ENCODE data around the gene BEND6. TPM values are rescaled to one million over a fixed set of nuclear protein-coding genes. Genes with fewer than 3 reads are reported as not detected.

Gene BEND6
- total and polyA plus RNA-seq, 10 of the 15 experiments (the other 5 are each of a cell fraction or from before 2014, with no cell fraction given) = 0.79 to 2.8 (median 1.6) TPM

DNA sequence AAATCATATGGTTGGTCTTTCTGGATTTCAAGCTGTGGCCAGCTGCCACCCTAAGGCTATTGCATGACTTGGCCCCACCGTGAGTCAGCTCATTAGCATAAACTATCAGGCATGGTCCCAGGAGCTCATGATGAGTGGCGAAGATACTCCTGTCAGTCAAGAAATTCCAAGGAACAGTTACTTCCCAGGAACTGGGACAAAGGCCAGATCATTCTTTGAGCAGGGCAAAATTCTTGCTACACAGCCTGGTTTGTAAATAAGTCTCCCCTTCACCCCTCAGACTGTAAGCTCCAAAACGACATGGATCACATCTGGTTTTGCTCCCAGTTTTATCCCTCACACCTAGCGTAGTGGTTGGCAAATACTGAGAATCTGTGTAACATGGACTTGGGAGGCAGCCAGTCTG lies 58.6 kb downstream of the BEND6 start (continued):
- TF ChIP-seq KAT2A (conservative IDR thresholded peaks at IDR 0.05; ENCODE audit: control insufficient read depth, low read depth, low read length) (no peak), STAT3 (IDR thresholded peaks at IDR 0.05; ENCODE audit: low read depth, low read length) (no peak), NFYB (IDR thresholded peaks at IDR 0.05; ENCODE audit: insufficient read depth, low read depth, low read length) (no peak), MYC (IDR thresholded peaks at IDR 0.05; ENCODE audit: insufficient read depth, insufficient read length, insufficient replicate concordance, low read length, severe bottlenecking) (no peak), NR2C1 (IDR thresholded peaks at IDR 0.05) (no peak)
- TF ChIP-seq, protein P1, sequence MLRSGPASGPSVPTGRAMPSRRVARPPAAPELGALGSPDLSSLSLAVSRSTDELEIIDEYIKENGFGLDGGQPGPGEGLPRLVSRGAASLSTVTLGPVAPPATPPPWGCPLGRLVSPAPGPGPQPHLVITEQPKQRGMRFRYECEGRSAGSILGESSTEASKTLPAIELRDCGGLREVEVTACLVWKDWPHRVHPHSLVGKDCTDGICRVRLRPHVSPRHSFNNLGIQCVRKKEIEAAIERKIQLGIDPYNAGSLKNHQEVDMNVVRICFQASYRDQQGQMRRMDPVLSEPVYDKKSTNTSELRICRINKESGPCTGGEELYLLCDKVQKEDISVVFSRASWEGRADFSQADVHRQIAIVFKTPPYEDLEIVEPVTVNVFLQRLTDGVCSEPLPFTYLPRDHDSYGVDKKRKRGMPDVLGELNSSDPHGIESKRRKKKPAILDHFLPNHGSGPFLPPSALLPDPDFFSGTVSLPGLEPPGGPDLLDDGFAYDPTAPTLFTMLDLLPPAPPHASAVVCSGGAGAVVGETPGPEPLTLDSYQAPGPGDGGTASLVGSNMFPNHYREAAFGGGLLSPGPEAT (IDR thresholded peaks at IDR 0.05; ENCODE audit: low read depth) = no peak

DNA sequence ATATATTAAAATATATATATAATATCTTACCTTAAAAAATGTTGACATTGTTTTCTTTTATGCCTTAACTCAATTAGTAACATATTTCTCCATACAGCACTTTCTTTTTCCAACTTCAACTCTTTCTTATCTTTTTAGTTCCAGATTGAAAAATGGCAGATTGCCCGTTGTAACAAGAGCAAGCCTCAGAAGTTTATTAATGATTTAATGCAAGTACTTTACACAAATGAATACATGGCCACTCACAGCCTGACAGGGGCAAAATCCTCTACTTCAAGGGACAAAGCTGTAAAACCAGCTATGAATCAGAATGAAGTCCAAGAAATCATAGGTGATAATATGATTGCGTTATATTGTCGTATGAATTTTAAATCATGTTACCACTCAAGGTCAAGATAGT lies 62.2 kb downstream of the BEND6 start:
- Histone ChIP-seq H3K4me1 (ENCODE audit: control insufficient read depth, insufficient read depth, low read length) (no peaks in the 10 kb centered on the region), H3K27me3 (replicated peaks in 1 of 2; ENCODE audit: control insufficient read depth in 2 of 2, insufficient read depth in 2 of 2, low read length in 1 of 2) (no peaks in the 10 kb centered on the region), H2AFZ (ENCODE audit: control insufficient read depth, low read depth, low read length) (no peak overlapping the region), H4K20me1 (ENCODE audit: control insufficient read depth, insufficient read depth) (no peaks in the 10 kb centered on the region), H3K9ac (ENCODE audit: control insufficient read depth, insufficient read depth, low read length) (no peak overlapping the region), H3K36me3 (ENCODE audit: control insufficient read depth in 2 of 2, insufficient read depth in 2 of 2, low read length in 1 of 2) (no peaks in the 10 kb centered on the region), H3K27ac (ENCODE audit: control insufficient read depth, insufficient read depth) (no peak overlapping the region), H3K4me2 (ENCODE audit: control insufficient read depth, insufficient read depth) (no peak overlapping the region), H3K9me3 (replicated peaks; ENCODE audit: control insufficient read depth, insufficient read depth, low read length) (no peaks in the 10 kb centered on the region), H3K79me2 (ENCODE audit: control insufficient read depth, insufficient read depth, low read length) (no peaks in the 10 kb centered on the region), H3K4me3 (no peak overlapping the region)
- no TSS peak for BruUV-seq (replicated peaks)
- ChIA-PET CTCF (interaction anchor here (1.3 to 5.2 kb wide), 6 partner anchors 8 to 299 kb away, joined by 3 to 110 read pairs (median 8); partner anchors contain the start of genes BEND6 and PRIM2), SMC1A (ENCODE audit: uncharacterized antibody, unreplicated experiment) (interaction anchor here (0.9 to 5.2 kb wide), 4 partner anchors 41 to 300 kb away, joined by 3 to 65 read pairs (median 4); partner anchors contain the start of gene PRIM2), POLR2A (no interaction called here), RAD21 (ENCODE audit: unreplicated experiment) (interaction anchor here (0.6 to 4.9 kb wide), 2 partner anchors 113 to 300 kb away, joined by 3 to 35 read pairs; partner anchors contain the start of gene PRIM2)
- FAIRE-seq = no peak
- in situ Hi-C loops (cut with MboI) (no loop called here), intact Hi-C loops (cut with micrococcal nuclease; ENCODE audit: unreplicated experiment) (no loop called here)
- WGBS (ENCODE audit: insufficient coverage, insufficient replicate concordance, low lambda C conversion rate, missing lambda C conversion rate) = 65% methylated on average over 3 of the region's 3 CpGs
- TF ChIP-seq MEF2A (IDR thresholded peaks at IDR 0.05; ENCODE audit: insufficient read depth, low read depth, low read length) (no peak), ZNF207 (IDR thresholded peaks at IDR 0.05; ENCODE audit: borderline replicate concordance) (no peak), GATAD2B (conservative IDR thresholded peaks at IDR 0.05; ENCODE audit: low read depth) (no peak), POLR2AphosphoS2 (IDR thresholded peaks at IDR 0.05; ENCODE audit: low read depth, low read length) (no peak), DPF2 (IDR thresholded peaks at IDR 0.05) (no peak), RAD51 (IDR thresholded peaks at IDR 0.05) (no peak), NFXL1 (IDR thresholded peaks at IDR 0.05; ENCODE audit: borderline replicate concordance) (no peak)
- no peak for ATAC-seq
- no peak for DNase-seq (ENCODE audit: low read depth, low spot score)
